Stimulated activated CD8-positive, alpha-beta memory T cell treated with anti-CD3 and anti-CD28 coated beads, Interleukin-2, amount 100 ng/mL, for 48 hours (primary cell): Measurements from ENCODE around the gene PTGDR2.

Experiments
- DNase-seq, 2 donors: peaks; one replicate each; pipeline ENCODE4 v3.0.0-alpha.2; 2020; ENCODE audit warnings: low read depth in 2 of 2

PTGDR2 gene

DNA sequence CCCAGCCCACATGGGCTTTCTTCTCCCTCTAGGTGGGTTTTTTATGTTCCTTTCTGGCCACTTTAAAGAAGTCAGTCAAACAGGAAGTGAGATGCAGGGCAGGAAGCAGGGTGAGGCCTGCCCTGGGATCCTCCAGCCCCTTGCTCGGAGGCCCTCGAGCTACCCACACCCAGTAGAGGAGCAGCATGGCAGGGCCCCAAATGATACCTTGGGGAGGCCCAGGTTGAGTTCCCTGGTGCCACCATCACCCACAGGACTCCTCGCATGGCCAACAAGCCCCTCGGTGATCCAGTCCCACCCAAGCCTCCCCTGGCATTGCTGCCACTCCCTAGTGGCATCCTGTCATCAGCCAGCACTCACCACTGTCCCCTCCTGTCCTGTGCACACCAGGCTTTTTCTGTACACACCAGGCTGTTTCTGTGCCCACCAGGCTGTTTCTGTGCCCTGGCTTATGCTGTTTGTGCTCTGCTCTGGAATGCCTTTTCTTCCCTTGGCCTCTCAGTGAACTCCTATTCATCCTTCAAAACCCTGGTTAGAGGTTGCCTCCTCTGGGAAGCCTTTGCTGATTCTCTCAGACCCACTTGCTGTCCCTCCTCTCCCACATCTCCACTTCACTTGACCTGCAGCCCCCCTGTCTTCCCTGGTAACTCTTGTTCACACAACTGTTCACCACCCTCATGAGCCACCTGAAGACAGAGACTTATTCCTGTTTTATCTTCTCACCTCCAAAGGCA, 3.1 kb upstream of the PTGDR2 start:
- DNase-seq = no peak

DNA sequence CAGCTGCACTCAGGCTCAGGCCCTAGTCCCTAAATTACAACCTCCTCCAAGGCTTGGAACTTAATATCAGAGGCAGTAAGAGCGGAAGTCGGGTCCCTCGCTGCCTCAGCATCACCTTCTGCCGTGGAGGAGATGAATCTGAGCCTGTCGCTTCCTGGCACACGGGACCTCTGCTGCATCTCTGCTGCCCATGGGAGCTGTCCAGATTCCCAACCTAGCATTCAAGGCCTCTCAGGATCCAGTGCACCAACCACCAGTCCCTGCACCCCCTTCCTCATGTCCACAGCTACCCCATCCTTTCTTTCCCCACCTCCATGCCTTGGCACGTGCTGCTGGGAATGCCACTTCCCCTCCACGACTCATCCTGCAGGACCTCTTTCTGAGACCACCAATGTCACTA, 2.5 kb upstream of the PTGDR2 start:
- no peak for DNase-seq

DNA sequence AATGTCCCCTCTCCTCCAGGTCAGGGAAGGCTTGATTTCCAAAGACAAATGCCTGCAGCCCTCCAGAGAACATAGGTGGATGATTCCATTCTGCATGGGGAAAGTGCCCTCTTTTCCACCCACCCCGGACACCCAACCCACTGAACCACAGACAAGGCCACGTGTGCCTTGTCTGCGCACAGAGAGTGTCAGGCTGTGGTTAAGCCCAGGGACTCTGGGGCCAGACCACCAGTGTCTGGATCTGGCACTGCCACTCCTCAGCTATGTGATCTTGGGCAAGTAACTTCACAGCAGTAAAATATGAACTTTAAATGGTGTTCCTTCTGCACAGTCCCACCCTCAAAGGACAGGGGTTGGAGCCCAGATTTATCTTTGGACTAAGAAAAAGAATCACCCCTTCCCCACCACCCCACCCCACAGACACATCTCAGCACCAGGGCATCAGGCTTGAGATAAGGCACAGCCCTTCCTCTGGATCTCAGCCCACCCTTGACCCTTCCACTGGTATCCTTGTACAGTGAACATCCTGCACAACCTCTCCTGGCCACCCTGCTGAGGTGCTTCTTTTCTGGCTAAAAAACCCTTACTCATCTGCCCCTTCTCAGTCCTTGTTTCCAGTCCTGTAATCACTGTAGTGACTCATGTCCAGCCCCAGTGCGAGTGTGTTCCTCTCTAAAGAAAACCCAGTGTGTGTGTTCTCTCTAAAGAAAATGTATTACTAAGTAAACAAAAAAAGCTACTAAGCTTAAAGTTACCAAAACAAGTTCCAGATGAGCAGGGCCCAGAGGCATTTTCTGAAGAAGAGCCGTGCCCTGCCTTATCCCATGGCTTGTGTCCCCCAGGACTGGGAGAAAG, 1.9 kb upstream of the PTGDR2 start:
- no peak for DNase-seq

DNA sequence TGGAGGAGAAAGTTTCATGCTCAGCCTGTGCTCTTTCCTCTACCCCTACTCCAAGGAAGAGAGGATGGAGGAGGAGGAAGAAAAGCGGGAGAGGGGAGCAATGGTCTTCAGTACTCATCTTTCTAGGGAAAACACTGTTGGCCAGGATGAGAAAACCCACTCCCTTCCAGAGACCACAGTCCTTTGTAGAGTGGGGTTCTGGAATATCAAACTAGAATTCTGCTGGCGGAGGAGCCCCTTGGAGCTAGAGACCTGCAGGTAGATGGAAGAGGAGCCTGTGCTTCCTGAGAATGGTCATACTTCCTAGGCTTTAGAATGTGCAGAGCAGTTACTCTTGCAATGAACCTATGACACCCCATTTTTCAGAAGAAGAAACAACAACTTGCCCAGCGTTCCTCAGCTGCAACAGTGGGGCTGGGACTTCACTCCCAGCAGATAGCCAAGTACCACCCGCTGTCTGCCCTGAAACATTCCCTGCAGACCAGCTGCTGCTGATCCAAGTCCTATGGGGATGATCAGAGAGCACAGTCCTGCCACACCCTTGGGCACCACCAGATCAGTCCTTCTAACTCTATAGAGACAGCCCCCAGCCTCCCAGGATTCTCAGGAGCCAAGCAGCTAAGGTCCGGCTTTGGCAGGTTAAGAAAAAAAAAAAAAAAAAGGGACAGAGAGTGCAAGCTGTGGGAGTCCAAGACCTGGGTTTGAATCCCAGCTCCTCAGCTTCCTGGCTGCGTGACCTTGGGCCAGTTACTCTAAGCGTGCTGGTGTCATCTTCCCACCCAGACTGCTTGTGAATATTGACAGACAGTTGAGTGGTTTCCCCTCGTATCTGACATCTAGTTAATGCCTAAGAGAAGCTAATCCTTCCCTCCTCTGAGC, 664 bp downstream of the PTGDR2 start:
- DNase-seq = no peak

DNA sequence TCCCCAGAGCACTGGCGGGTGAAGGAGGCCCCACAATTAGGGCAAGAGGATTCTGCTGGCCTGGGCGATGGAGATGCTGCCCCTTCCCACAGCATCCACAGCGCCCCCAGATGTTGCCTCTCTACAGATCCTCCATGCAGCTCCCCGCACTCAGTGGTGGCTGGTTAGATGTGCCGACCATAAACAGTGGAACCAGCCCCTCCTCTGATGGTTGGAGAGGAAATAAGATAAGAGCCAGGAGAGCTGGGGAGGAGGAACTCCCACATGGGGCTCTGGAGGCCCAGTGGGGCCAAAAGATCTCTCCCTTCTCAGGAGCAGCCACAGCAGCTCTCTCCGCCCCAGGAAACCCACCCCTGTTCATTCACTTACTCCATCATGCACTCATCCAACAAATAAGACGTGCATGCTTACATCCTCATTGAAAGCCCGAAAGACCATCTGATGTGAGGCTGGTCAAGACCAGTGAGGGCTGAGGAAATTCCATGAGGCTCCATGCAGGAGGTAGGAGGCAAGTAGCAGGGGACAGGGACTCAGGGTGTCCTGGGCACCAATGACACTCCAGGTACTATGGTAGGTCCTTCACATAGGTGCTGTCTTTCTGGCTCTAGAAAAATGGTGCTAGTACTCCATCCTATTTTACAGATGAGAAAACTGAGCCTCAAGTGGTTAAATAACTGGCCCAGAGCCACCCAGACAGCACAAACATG, 1.5 kb downstream of the PTGDR2 start:
- DNase-seq = no peak

DNA sequence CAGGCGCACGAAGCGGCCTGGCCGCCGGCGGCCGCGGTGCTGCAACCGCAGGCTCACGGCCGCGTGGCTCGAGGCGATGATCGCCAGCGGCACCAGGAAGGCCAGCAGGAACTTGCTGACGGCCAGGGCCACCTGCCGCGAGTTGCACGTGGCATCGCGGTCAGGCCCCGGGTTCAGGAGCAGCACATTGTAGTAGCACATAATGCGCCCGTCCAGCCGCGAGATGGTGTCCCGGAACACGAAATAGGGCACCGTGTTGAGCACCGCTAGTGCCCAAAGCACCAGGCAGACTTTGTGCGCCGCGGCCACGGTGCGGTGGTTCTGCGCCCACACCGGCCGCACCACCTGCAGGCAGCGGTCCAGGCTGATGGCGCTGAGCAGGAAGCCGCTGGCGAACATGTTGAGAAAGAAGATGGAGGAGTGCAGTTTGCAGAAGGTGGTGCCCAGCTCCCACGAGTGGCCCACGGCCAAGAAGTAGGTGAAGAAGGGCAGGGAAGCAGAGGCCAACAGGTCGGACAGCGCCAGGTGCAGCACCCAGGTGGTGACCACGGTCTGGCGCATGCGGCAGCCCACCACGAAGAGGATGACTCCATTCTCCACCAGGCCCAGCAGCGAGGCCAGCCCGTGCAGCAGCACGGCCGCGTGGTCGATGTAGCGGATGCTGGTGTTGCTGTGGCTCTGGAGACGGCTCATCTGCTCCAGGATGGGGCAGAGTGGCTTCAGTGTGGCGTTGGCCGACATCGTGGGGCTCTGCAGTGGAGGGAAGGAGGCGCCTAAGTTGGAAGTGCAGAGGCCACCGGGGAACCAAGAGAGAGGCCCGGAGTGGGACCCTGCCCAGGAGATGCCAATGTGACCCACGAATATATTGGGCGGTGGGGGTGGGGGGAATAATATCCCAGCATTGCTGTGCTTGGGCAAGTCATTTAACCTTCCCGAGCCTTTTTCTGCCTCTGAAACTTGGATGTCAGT, 2.5 kb downstream of the PTGDR2 start:
- no peak for DNase-seq

DNA sequence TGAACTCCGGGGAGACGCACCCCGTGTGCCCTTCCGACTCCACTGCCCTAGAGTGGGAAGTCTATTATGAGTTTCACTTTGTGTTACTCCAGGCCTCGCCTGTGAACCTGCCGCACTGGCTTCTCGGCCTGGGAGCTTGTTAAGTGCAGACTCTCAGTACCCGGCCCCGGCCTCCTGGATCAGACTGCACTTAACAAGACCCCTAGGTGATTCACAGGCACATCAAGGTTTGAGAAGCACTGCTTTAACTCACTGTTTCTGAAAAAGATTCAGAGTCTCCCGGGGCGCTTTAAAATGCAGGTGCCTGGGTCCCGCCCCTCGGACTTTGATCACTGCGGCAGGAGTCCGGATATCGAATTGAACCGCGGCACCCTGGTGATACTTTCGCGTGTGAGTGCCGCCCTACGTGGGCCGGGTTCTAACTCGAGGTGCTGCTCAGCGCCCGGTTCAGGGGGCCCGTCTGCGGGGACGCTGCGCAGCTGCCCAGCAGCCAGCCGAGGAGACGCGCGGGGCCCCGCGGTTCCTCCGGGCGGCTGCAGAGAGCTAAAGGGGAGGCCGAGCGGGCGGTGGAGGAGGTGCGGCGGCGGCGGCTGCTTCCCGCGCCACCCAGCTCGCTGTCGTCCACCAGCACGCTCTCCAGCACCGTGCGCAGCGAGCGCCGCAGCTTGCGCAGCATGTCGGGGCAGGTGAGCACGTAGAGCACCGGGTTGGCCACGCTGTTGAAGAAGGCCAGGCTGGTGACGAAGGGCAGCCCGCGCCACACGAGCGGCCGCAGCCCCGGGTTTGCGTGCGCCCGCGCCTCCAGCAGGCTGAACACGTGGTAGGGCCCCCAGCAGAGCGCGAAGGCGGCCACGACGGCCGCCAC, 3.4 kb downstream of the PTGDR2 start:
- DNase-seq = no peak

DNA sequence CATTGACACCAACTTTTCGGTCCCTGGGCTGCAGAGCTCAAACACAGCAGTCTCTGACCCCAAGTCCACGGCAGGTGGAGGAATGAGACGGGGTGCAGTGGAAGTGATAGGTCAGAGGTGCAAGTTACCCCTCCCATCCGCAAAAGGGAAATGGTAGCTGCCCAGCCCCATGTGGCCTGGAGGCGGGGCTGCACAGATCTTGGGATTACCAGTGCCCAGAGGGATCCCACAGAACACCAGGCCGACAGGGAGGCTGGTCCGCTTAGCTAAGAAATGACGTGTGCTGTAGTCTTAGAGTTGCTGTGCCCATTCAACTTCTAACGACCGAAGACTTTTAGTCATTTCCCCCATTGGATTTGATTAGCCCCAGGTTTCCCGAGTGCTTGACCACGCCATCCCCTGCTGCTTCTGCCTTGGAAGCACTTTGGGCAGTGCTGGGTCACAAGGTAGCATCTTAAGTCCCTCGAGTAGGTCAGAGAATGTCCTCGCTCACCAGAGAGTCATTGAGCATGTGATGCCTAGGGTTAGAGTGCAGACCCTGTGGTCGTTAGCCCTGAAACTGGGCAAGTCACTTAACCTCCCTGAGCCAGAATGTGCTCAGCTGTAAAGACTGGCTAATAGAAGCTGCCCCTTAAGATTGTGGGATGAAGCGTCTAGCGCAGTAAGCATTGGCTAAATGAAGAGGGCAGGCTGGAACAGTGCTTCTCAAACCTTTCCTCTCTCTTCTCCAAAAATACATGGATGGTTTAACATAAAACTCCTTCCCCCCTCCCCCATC, 4.2 kb downstream of the PTGDR2 start:
- DNase-seq = no peak

DNA sequence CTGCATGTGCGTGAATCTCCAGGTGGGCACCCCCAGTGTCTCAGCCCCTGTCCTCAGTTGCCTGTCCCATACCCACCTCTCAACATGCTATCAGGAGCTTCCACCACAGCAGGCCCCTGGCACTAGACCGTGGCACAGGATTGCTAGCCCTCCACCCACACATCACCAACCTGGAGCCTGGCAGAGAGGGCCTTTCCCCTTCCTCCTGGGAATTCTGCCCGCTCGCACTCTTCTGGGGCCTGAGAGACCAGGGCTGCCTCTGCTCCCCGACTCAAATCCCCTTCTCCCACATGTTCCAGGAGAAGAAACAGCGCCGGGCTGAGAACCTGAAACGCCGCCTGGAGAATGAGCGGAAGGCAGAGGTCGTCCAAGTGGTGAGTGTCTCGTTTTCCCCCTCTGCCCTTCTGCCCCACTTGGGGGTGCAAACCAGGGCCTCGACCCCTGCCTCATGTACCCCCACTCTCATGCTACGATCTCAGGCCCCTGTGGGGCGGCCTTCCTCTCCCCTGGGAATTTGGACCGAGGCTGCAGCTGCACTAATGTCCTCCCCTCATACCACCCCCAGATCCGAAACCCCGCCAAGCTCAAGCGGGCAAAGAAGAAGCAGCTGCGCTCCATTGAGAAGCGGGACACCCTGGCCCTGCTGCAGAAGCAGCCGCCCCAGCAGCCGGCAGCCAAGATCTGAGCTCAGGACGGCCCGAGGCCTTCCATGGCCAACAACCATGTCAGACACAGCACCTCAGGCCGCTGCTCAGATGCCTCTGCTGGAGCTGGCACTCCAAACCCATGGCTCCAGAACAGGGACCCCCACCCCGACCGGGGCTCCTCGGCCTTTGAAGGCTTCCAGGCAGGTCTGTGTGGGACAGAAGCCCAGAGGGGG, 5.9 kb downstream of the PTGDR2 start:
- DNase-seq = no peak

DNA sequence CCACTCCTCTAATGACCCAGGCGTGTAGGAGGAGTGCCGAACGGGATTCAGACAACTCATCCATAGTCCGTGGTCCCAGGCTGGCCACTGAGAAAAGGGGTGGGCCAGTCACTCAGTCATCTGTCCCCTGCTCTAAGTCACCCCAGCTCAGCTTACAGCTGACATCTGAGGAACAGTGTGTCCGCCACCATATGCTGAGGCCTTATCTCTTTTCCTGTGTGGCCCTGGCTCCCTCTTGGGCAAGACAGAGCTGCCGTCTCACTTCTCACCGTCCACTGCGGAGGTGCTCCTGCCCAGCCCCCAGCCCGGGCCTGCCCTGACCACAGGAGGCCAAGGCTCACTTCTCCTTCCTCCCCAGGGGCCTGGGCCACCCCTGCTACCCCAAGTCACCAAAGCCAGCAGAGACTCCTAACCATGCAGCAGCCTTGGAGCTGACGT, 7.0 kb downstream of the PTGDR2 start:
- DNase-seq = no peak

DNA sequence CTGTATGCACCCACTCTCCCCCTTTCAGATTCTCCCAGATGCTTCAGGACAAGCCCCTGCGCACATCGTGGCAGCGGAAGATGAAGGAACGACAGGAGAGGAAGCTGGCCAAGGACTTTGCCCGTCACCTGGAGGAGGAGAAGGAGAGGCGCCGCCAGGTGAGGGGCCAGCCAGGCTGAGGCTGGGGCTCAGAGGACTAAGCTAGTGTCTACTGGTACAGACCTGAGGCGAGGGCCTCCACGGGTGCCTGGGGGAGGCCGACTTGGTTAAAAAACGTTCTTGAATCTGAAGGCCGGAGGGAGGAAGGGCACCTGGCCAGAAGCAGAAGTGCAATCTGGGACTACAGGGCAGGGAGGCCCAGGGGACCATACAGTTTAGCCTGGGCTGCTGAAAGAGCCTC, 7.9 kb downstream of the PTGDR2 start:
- DNase-seq = no peak

DNA sequence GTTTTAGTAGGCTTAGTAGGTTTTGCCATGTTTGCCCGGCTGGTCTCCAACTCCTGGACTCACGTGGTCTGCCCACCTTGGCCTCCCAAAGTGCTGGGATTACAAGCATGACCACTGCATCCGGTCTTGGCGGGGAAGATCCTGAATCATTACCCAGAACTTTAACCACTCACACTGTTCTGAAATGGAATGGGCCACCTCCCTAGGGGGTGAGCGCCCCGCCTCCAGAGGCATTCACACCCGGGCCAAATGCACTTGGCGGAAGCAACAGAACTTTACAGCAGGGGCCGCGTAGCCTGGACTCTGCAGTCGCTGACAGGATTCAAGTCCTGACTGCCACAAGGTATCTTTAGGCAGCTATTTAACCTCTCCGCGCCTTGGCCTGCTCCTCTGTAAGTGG, 8.5 kb downstream of the PTGDR2 start:
- no peak for DNase-seq

DNA sequence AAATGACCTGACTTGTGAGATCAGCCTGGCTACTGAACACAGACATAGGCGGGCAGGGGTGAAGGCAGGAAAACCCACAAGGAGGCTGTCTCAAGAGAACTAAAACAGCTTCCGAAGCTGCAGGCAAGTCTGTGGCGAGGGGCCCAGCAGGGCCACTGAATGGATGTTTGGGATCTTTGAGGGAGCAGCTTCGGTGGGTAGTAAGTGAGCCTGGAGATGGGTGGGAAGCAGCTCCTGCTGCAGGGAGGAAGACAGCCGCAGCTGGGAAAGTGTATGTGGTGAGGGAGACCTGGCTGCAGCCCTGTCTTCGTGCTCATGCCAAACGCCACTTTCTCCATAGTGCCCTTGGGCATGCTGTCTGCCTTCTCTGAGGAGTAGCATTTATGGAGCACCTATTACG, 10.4 kb downstream of the PTGDR2 start:
- DNase-seq = no peak

DNA sequence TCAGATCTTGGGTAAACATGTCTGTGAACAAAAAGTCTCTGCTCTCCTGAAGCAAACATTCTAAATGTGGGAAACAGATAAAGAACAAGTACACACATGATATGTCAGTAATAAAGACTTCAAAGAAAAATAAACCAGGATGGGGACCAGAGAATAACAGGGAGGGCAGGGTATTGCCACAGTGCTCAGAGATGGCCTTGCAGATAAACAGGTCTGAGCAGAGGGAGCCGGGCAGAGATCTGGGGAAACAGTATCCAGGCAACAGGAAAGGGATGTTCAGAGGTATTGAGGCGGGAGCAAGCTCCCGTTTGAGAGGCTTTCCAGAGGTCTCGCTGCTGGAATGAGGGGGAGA, 10.9 kb downstream of the PTGDR2 start:
- DNase-seq = no peak

DNA sequence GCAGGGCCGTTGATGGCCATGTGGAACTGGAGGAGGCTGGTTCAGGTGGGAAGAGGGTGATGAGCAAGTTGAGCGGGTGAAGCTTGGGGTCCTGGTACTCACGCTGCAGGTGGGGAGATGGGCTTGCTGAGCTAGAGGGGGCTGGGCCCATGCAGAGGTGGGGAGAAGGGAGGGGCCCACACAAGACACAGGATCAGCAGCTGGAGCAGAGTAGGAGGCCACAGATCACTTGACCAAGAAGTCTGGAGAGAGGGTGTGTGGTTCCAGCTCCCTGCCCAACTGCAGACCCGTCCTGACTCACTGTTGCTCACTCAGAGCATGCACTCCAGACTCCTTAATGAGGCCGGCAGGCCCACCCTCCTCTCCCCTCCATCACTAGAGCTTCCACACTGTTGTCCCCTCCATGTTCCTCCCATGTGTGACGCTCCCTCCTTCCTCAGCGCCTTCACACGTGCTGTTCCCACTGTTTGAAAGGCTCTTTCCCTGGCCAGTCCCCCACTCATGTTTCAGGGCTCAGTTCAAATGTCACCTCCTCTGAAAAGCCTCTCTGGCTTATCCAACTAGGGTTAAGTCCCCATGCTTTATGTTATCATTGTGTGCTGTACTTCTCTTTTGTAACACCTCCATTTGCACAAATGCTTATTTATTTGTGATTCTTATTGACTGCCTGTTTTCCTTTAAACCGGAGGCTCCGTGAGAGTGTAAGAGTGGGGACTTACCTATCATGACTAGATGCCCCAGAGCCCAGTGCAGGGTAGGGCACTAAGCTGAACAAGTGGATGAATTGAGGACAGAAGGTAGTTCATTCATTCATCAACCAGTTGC, 11.5 kb downstream of the PTGDR2 start:
- no peak for DNase-seq

DNA sequence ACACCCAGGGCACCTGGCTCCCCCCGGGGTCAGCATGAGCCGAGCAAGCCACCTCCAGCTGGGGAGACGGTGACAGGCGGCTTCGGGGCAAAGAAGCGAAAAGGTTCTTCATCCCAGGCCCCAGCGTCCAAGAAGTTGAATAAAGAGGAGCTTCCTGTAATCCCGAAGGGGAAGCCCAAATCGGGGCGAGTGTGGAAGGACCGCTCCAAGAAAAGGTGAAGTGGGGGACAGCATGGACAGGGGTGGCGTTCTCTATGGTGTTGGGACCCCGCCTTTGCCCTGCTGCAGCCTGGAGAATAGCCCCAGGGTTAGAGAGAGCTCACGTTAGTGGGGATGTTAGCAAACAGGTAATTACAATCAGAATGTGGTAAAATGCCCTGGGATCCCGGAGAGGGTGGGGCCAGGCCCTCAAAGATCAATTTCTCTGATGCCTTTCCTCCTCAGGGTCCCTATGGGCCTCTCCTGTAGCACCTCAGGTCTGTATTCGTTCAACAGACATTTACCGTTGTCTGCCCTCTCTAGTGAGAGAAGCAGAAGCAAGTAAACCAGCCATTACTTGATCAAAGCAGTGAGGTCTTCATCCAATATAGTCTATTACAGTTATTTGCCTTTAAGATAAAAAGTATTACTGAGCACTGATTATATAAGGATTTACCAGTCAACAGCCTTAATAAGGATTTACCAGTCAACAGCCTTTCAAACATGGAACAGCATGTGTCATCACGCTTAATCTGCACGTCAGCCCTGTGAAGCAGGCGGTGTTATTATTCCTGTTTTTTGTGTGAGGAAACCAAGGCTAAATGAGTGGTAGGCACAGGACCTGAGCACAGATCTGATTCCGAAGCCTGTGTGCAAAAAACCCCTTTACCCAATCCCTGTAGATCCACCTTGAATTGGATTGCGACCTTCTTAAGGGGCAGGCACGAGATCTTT, 12.8 kb downstream of the PTGDR2 start:
- no peak for DNase-seq
